ENCODE measurements around the gene LRWD1.

DNA sequence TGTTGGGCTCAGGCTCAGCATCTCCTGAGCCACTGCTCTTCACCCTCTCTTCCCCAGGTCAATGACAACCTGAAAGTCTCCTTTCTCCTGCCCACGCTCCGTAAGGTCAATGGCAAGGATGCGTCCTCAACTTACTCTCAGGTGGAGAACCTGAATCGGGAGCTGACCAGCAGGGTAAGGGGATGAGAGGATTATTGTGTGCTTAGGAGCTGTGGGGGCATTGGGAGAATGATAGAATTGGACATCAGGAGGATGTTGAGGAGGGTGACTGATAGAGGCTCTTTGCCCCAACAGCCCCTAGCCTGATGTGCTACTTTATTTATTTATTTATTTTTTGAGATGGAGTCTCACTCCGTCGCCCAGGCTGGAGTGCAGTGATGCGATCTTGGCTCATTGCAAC lies 1.3 kb downstream of the LRWD1 start:
- TF ChIP-seq, protein P1, sequence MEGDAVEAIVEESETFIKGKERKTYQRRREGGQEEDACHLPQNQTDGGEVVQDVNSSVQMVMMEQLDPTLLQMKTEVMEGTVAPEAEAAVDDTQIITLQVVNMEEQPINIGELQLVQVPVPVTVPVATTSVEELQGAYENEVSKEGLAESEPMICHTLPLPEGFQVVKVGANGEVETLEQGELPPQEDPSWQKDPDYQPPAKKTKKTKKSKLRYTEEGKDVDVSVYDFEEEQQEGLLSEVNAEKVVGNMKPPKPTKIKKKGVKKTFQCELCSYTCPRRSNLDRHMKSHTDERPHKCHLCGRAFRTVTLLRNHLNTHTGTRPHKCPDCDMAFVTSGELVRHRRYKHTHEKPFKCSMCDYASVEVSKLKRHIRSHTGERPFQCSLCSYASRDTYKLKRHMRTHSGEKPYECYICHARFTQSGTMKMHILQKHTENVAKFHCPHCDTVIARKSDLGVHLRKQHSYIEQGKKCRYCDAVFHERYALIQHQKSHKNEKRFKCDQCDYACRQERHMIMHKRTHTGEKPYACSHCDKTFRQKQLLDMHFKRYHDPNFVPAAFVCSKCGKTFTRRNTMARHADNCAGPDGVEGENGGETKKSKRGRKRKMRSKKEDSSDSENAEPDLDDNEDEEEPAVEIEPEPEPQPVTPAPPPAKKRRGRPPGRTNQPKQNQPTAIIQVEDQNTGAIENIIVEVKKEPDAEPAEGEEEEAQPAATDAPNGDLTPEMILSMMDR (IDR thresholded peaks at IDR 0.05) = no peak
- TF ChIP-seq POLR2A (IDR thresholded peaks at IDR 0.05) = no peak

All from heart left ventricle (tissue), 13 donors.